Endothelial cell of umbilical vein (primary cell): Measurements from ENCODE around the gene MDM1. TPM values are rescaled to one million over a fixed set of nuclear protein-coding genes. Genes with fewer than 3 reads are reported as not detected.

ENCODE experiments used
- BruUV-seq: library from RNA; stranded (reverse); fragments of 400-500 nt; replicated peaks from 2 replicates; lab custom pipeline; 2021; lab: Mats Ljungman, UMichigan
- CTCF ChIA-PET: fragments of 300-600, 350-600 bp; sonication (Branson Sonifier 250); formaldehyde crosslinking; loops from one replicate; lab custom pipeline; 2021; ENCODE audit warnings: antibody characterized with exemption, inconsistent platforms; lab: Charles Lee
- POLR2A ChIA-PET: fragments of 300-600, 350-600 bp; sonication (Branson Sonifier 250); formaldehyde crosslinking; loops from one replicate; lab custom pipeline; 2021; ENCODE audit warnings: antibody characterized with exemption, inconsistent platforms; lab: Charles Lee
- DNase-seq: peaks from one replicate; pipeline ENCODE4 v3.0.0-alpha.2; 2011; ENCODE audit warnings: low read depth, low spot score
- FAIRE-seq: peaks from 2 replicates; lab custom pipeline; 2011; peaks lifted over from hg19 to GRCh38; lab: Jason Lieb, UNC
- H2AFZ ChIP-seq: 2 replicates; pipeline ENCODE4 v1.6.0; 2012; ENCODE audit warnings: low read depth, low read length, control low read depth, inconsistent platforms
- H3K27ac ChIP-seq: 2 replicates; pipeline ENCODE4 v1.5.1; 2011; ENCODE audit warnings: low read depth, mild to moderate bottlenecking, control low read depth, low read length, moderate library complexity; ENCODE audit not compliant: insufficient read depth
- H3K27me3 ChIP-seq, 2 experiments: 2 replicates each; pipeline versions ENCODE4 v1.6.0 to v1.6.1; 2011; ENCODE audit warnings: low read length in 2 of 2, mixed read lengths in 1 of 2; ENCODE audit not compliant: control insufficient read depth in 2 of 2, insufficient read depth in 2 of 2
- H3K36me3 ChIP-seq, 2 experiments: 2 replicates in 1 of 2; 3 replicates in 1 of 2; pipeline ENCODE4 v1.5.1; 2011; ENCODE audit warnings: low read length in 2 of 2, mild to moderate bottlenecking in 1 of 2, moderate library complexity in 1 of 2; ENCODE audit not compliant: control insufficient read depth in 2 of 2, insufficient read depth in 2 of 2; ENCODE audit errors: extremely low read depth in 1 of 2
- H3K4me1 ChIP-seq: 3 replicates; pipeline ENCODE4 v1.5.1; 2011; ENCODE audit warnings: mild to moderate bottlenecking, low read length; ENCODE audit not compliant: control insufficient read depth, insufficient read depth; ENCODE audit errors: extremely low read depth
- H3K4me2 ChIP-seq: 2 replicates; pipeline ENCODE4 v1.6.1; 2011; ENCODE audit warnings: low read length, control low read depth, mixed read lengths; ENCODE audit not compliant: insufficient read depth
- H3K4me3 ChIP-seq, 3 experiments: fragments of 200-600 bp in 1 of 3; sonication (generic), shearing (Covaris generic) in 1 of 3; replicated peaks in 1 of 3; 2 replicates each; pipeline ENCODE4 v1.5.1; 2011 to 2016; ENCODE audit warnings: control low read depth in 3 of 3, low read length in 3 of 3, mild to moderate bottlenecking in 2 of 3, inconsistent platforms in 1 of 3, low read depth in 1 of 3, moderate library complexity in 1 of 3; ENCODE audit not compliant: insufficient read depth in 1 of 3
- H3K79me2 ChIP-seq: 2 replicates; pipeline ENCODE4 v1.6.0; 2012; ENCODE audit warnings: low read length, inconsistent platforms; ENCODE audit not compliant: control insufficient read depth, insufficient read depth
- H3K9ac ChIP-seq: replicated peaks from 2 replicates; pipeline ENCODE3; 2011; ENCODE audit warnings: low read length, control low read depth; ENCODE audit not compliant: insufficient read depth; ENCODE audit errors: extremely low read depth
- H3K9me1 ChIP-seq: replicated peaks from 3 replicates; pipeline ENCODE4 v1.6.0; 2011; ENCODE audit warnings: mild to moderate bottlenecking, low read length; ENCODE audit not compliant: control insufficient read depth, insufficient read depth; ENCODE audit errors: extremely low read depth
- H3K9me3 ChIP-seq: replicated peaks from 2 replicates; pipeline ENCODE4 v1.5.1; 2012; ENCODE audit warnings: low read length, inconsistent platforms; ENCODE audit not compliant: control insufficient read depth, insufficient read depth
- H4K20me1 ChIP-seq: replicated peaks from 2 replicates; pipeline ENCODE3; 2011; ENCODE audit warnings: mild to moderate bottlenecking, low read length; ENCODE audit not compliant: control insufficient read depth, insufficient read depth; ENCODE audit errors: extremely low read depth
- EZH2 ChIP-seq: IDR thresholded peaks from 2 replicates; pipeline ENCODE4 v1.6.1; 2012; ENCODE audit warnings: borderline replicate concordance, low read depth, mild to moderate bottlenecking, moderate library complexity, low read length, inconsistent platforms; ENCODE audit not compliant: severe bottlenecking
- FOS ChIP-seq: IDR thresholded peaks from 2 replicates; pipeline ENCODE4 v1.6.1; 2011; ENCODE audit warnings: mild to moderate bottlenecking, low read length, moderate library complexity, borderline replicate concordance; ENCODE audit not compliant: insufficient read depth
- GATA2 ChIP-seq: IDR thresholded peaks from 2 replicates; pipeline ENCODE4 v1.7.0; 2011; ENCODE audit warnings: low read depth, mild to moderate bottlenecking, moderate library complexity, mixed read lengths, low read length; ENCODE audit not compliant: insufficient read length, insufficient read depth
- JUN ChIP-seq: IDR thresholded peaks from 2 replicates; pipeline ENCODE4 v1.6.1; 2011; ENCODE audit warnings: borderline replicate concordance, low read depth; ENCODE audit not compliant: insufficient read length, insufficient read depth
- MYC ChIP-seq: IDR thresholded peaks from one replicate; pipeline ENCODE4 v1.6.1; 2011; ENCODE audit warnings: mild to moderate bottlenecking, low read depth, low read length
- POLR2A ChIP-seq: IDR thresholded peaks from 2 replicates; pipeline ENCODE4 v1.6.1; 2012; ENCODE audit warnings: low read depth, mild to moderate bottlenecking, control low read depth, low read length
- POLR2AphosphoS5 ChIP-seq: IDR thresholded peaks from 2 replicates; pipeline ENCODE4 v1.6.1; 2012; ENCODE audit warnings: low read depth, mild to moderate bottlenecking, control low read depth, low read length, moderate library complexity; ENCODE audit not compliant: insufficient read depth
- dilution Hi-C: fragments of 300-500 bp; cut with MboI; formaldehyde crosslinking; loops from one replicate; pipeline ENCODE4 v1.15.0; 2019; ENCODE audit warnings: low sequenced_read_pairs; ENCODE audit not compliant: extremely low pct_ligation_motif_present
- intact Hi-C: fragments of 100-400 bp; cut with micrococcal nuclease; formaldehyde crosslinking; loops from one replicate; pipeline ENCODE4 v1.10.0; 2022
- polyA plus RNA-seq, 4 experiments: library from polyadenylated mRNA; depleted of rRNA in 3 of 4; stranded (reverse) in 3 of 4; unstranded in 1 of 4; fragments of >200 nt; gene quantifications; 2 replicates each; pipeline versions ENCODE4 v1.2.1 to v1.2.3, GENCODE V29; 2011 to 2012; ENCODE audit warnings: missing spikeins in 1 of 4
- total RNA-seq: library from RNA; stranded (reverse); gene quantifications from 2 replicates; pipeline ENCODE4 v1.2.3, GENCODE V29; 2021
- TF ChIP-seq, protein P1 (sequence below), 2 donors: IDR thresholded peaks; 1 replicate in 1 of 2; 2 replicates in 1 of 2; pipeline ENCODE4 v1.5.1; 2011; ENCODE audit warnings: low read length in 2 of 2, mild to moderate bottlenecking in 2 of 2, moderate library complexity in 2 of 2, control low read depth in 1 of 2, inconsistent platforms in 1 of 2, low read depth in 1 of 2; ENCODE audit not compliant: insufficient read depth in 1 of 2; ENCODE audit errors: extremely low read depth in 1 of 2
- TF ChIP-seq, protein P2 (sequence below): IDR thresholded peaks from 2 replicates; pipeline ENCODE4 v1.6.1; 2011; ENCODE audit not compliant: insufficient read depth, insufficient read length

Gene MDM1
- total and polyA plus RNA-seq, 2 donors (not counting 3 experiments of a cell fraction or from before 2014, with no cell fraction given) = 4.3 to 12.5 TPM

DNA sequence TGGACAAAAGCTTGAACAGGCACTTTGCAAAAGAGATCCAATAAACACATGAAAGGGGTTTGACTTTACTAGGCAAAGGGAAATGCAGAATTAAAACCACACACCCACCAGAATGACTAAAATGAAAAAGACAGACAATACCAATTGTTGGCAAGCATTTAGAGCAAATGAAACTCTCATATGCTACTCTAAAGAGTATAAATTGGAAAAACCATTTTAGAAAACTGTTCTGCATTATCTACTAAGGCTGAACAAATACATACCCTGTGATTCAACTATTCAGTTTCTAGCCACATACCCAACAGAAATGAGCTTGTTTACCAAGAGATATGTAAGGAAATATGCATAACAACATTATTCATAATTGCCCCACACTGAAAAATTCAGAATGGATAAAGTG, 70.3 kb downstream of the MDM1 start:
- TF ChIP-seq EZH2 (no peak), POLR2A (no peak), FOS (no peak), POLR2AphosphoS5 (no peak), GATA2 (no peak), MYC (no peak), JUN (no peak)
- TF ChIP-seq, protein P1, sequence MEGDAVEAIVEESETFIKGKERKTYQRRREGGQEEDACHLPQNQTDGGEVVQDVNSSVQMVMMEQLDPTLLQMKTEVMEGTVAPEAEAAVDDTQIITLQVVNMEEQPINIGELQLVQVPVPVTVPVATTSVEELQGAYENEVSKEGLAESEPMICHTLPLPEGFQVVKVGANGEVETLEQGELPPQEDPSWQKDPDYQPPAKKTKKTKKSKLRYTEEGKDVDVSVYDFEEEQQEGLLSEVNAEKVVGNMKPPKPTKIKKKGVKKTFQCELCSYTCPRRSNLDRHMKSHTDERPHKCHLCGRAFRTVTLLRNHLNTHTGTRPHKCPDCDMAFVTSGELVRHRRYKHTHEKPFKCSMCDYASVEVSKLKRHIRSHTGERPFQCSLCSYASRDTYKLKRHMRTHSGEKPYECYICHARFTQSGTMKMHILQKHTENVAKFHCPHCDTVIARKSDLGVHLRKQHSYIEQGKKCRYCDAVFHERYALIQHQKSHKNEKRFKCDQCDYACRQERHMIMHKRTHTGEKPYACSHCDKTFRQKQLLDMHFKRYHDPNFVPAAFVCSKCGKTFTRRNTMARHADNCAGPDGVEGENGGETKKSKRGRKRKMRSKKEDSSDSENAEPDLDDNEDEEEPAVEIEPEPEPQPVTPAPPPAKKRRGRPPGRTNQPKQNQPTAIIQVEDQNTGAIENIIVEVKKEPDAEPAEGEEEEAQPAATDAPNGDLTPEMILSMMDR (IDR thresholded peaks at IDR 0.05; ENCODE audit: extremely low read depth in 1 of 2, insufficient read depth in 1 of 2, low read depth in 1 of 2, low read length in 2 of 2) = no peak
- TF ChIP-seq, protein P2, sequence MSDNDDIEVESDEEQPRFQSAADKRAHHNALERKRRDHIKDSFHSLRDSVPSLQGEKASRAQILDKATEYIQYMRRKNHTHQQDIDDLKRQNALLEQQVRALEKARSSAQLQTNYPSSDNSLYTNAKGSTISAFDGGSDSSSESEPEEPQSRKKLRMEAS = no peak
- dilution Hi-C loops (no loop called here), intact Hi-C loops (no loop called here)
- H3K4me1 ChIP-seq = no peaks in the 10 kb centered on the region
- H3K79me2 ChIP-seq = no peaks in the 10 kb centered on the region
- H3K9ac ChIP-seq = no peak overlapping the region
- H3K36me3 ChIP-seq = no peaks in the 10 kb centered on the region
- H2AFZ ChIP-seq = no peak overlapping the region
- H3K9me3 ChIP-seq = no peaks in the 10 kb centered on the region
- H3K27me3 ChIP-seq = peaks cover 0 to under 1% of the 10 kb centered on the region in 2 experiments
- ChIA-PET CTCF (interaction anchor here (1.3 kb wide), 3 partner anchors 39 to 58 kb away, joined by 3 to 6 read pairs (median 3); no protein-coding TSS in a partner anchor), POLR2A (no interaction called here)
- H3K27ac ChIP-seq = no peak overlapping the region
- FAIRE-seq (no peak), DNase-seq (no peak)
- no peak overlapping the region for H3K4me2 ChIP-seq
- no TSS peak for BruUV-seq
- no peak overlapping the region for H3K4me3 ChIP-seq
- H4K20me1 ChIP-seq = no peaks in the 10 kb centered on the region
- H3K9me1 ChIP-seq = no peaks in the 10 kb centered on the region
